HG02798 (cell line): ENCODE data around the gene PER1.
A peak's percentile ranks its signal among the peaks of the same experiment; 100 is the strongest.
"Not testable (repeated sequence)": the region's sequence is repeated elsewhere in the genome, so short reads cannot be mapped to it uniquely, and the experiment has no call there.

Experiments
- ATAC-seq: cut with Tn5 transposase; IDR thresholded peaks from one replicate; pipeline ENCODE4 v1.9.1; 2021; ENCODE audit warnings: mild to moderate bottlenecking; ENCODE audit not compliant: unreplicated experiment, poor library complexity

Gene PER1

DNA sequence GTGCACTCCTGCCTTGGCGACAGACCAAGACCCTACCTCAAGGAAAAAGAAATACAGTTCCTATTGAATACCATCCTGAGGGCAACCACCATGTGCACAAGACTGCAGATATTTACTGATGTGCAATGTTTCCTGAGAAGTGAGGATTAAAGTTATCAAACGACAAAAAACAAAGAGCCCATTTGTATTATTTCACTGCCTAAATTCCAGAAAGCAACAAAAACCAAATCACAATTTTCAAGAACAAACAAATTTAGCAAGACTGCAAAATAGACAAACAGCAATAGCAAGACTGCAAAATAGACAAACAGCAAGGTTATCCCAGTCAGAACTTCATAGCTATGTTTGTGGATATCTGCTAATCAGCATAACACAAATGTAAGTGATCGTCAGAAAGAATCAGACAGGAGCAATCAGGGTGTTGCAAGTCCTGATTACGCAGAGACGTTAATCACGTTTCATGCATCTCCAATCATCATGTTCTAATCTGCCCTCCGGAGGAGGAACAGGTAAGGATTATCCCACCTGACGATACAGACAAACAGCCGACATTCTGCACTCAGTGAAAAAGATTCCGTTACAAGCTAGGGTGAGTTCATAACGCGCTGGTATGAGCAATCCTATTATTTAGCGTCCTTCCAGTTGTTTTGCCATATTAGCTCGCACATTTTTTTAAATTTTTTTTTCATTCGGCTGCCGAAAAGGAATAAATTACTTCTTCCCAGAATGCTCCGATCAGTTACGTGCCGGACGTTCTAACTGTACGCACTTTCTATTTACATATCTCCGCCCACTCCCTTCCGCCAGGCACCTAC is 21.1 kb upstream of the PER1 start:
- peak; percentile 78 for ATAC-seq

DNA sequence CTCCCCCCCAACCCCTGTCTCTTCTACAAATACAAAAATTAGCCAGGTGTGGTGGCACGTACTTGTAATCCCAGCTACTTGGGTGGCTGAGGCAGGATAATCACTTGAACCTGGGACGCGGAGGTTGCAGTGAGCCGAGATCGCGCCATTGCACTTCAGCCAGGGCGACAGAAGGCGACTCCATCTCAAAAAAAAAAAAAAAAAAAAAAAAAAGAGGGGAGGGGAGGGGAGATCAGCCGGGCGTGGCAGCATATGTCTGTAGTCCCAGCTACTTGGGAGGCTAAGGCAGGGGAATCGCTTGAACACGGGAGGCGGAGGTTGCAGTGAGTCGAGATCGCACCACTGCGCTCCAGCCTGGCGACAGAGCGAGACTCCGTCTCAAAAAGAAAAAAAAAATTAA is 18.0 kb upstream of the PER1 start:
- not testable (repeated sequence) for ATAC-seq

DNA sequence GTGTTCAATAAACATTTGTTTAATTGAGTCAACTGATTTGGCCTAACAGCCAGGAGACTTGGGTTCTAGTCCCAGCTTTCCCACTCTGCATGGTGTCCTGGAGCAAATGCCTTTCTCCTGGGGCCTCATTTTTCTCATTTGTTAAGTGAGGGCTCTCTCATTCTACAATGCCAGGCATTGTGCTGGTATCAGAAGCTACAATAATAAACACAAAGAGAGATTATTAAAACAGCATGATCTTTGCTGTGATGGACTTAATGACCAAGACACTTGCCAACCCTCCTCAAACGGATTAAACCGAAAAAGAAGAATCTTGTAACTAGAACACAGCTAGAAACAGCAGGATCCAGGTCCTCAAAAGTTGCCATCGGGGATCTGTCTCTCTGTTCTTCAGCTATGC is 15.3 kb upstream of the PER1 start:
- ATAC-seq = no peak

DNA sequence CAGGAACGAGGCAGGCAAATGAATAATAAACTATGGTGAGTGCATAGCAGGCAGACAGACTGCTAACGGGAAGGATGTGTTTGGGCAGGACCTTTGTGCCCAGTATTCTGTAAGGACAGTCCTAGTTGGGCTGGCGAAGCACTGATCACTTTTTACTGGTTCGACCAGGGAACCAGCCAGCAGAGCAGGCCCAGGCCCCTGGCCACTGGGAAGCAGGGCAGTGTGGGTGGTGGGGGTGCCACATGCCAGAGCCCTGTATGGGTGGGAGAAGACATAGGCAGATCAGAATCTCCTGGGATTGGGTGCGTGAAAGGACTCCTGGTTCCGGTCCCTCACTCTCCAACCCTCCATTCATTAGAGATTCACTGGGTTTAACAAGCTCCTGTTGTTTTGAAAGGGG is 14.5 kb upstream of the PER1 start:
- no peak for ATAC-seq

DNA sequence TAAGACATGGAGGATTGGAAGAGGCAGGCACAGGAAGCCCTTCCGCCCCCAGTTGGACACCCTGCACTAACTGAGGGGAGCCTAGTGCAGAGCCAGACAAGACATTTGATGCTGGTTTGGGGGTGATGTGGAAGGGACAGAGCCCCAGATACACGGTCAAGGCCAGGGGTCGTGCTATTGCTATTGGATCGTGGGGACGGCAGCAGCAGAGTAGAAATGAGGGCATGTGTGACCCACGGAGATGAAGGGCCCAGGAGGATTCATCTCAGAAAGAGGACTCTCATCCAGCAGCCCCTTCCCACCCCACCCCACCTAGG is 12.6 kb upstream of the PER1 start:
- ATAC-seq = no peak

DNA sequence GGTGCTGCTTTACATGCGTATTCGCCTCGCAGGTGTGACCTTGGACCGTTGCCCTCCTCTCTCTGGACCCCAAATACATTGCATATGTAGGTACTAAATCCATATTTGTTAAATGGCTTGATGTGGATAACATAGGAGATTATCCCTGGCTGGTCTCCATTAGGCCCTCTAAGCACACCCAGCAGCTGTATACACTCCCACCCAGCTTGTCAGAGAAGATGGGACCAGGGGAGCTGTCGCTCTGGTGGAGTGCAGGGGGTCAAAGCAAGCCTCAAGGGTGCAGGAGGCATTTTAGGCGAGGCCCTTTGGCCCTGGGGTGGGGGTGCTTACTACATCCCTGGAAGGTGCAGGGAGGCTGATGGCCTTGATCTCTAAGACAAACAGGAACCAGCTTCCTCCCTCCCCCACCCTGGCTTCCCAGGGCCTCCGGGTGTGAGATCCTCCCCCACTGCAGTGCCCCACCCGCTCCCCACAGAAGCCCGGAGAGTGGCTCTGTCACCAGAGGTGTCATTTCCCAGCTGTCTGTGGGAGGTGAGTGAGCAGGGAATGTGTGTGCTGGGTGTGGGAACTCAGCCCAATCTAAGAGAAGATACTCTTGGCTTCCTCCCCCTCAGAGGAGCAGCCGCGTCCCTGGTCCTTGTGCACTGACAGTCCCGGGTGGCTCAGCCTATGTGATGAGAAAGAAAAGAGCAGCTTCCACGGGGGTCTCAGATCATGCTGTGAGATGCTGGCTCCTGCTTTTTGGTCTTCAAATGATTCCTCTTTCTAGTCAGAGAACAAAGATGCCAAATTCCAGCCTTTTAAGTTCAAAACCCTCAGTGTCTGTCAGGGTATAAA is 12.0 kb upstream of the PER1 start:
- ATAC-seq = no peak

DNA sequence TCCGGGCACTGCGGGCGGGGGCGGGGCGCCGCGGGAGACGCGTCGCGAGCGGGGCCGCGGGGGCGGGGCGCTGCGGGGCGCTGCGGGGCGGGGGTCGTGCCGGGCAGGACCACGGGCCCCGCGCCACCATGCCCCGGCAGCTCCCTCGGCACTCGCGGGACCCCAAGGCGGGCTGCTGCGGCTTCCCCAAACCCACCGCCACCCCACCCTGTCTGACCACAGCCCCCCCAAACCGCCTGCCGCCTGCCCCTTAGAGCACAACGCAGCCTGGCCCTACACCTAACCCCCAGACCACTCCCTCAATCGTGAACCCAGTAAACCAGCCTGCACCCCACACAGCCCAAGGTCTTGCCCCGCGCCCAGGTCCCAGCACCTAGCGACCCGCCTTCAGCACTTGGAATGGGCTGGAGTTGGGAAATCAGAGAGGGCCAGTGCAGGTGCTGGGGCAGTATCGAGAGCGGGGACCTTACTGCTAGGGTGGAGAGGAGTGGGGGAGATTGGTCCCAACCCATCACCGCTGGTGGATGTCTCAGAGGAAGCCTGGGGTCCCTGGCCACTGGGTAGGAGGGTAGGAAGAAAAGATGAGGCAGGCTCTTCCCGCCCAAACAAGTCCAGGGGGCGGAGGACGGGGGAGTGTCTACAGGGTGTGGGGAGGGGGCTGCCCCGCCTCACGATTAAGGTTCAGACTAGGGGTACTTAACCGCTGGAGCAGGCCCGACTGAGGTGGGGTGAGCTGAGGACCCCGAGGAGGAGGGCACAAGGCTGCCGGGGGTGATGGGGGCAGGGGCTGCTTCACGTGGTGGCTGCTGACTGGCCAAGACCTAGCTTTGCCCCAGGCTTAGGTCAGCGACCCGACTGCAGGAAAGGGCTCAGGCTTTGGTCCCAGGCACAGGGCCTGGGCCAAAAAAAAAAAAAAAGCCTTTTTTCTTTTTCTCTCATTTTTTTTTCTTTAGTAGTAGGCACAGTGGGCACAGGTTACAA is 11.1 kb upstream of the PER1 start:
- ATAC-seq = peak; percentile 8

DNA sequence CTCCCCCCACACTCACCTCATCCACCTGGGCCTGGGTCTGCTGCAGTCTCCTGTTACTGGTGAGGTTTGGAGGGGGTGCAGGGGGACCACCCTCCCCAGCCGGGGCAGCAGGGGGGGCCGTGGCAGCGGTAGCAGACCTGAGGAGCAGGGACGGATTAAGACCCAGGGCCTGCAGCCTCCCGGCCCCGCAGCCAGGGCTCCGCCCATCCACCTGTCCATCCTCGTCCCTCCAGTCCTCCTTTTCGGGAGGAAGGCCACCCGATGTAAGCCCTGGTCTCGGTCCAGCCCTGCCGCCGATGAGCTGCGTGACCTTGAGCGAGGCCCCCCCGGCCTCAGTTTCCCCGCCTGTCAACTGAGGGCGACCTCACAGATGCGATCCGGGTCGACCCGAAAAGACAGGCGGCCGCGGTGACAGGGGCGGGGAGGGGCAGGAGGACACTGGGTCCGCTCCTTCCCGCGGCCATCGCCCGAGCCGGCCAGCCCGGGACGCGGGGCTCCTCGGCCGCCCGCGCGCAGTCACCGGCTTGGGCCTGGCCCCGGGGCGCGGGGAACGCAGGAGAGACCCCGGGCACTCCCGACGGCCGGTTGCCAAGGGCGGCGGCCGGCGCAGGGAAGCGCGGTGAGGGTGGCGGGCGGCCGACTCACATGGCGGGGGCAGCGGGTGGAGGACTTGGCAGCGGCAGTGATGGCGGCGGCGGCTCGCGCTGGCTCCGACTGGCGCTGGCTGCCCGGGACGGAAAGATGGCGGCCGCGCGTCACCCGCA is 10.2 kb upstream of the PER1 start, which contains the start of gene VAMP2:
TSS of gene VAMP2 (minus strand) at position 716 of the 764 bp plus-strand sequence. CDS start at position 647, 69 bp downstream.
- ATAC-seq = peak; percentile 58

DNA sequence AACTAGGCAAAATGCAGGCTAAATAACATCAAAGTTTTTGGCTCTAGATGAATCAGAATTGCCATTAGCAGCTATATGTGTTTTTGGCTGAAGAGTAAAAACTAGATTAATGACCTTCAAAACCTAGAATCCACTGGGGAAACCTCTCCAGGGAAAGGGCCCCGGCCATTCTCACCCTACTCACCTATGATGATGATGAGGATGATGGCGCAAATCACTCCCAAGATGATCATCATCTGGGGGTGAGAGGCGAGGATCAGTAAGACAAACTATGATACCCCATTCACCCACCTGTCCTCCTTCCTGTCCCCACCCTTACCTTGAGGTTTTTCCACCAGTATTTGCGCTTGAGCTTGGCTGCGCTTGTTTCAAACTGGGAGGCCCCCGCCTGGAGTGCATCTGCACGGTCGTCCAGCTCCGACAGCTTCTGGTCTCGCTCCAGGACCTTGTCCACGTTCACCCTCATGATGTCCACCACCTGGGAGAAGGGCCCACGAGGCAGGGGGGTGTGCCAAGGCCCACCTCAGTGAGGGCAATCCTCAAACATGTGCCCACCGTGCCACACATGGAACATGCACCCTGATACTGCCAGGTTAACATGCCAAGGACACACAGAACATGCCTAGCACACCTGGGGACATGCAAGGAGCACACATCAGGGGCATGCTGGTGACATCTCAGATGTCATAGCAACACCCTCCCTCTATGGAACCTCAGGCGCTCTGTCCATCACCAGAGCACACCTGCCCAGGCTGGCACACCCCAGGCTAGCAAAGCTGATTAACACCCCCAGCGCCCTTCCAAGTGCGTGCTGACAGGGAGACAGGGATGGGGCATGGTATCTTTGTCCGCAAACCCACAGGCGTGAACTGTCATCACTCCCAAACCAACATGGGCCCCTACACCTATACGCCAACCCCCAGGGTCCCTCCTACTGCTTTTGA is 9.4 kb upstream of the PER1 start:
- ATAC-seq = no peak

DNA sequence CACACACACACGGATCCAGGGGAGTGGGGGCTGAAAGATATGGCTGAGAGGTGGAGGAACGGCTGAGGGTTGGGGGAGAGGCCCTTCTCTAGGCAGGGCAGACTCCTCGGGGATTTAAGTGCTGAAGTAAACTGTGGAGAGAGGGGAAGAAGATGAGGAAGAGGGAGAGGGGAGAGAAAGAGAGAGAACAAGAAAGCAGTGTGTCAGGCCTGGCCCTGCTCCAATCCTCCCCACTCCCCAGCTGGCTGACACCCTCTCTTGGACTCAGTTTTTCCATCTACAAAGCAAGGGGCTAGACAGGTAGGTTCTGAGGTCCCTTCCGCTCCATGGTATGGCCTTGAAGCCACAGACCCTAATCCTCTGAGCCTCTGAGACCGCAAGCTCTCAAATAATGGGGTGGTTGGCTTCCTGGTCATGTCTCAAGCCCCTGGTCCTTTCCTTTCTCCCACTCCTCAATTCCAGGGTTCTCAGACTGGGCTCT is 8.6 kb upstream of the PER1 start:
- no peak for ATAC-seq

DNA sequence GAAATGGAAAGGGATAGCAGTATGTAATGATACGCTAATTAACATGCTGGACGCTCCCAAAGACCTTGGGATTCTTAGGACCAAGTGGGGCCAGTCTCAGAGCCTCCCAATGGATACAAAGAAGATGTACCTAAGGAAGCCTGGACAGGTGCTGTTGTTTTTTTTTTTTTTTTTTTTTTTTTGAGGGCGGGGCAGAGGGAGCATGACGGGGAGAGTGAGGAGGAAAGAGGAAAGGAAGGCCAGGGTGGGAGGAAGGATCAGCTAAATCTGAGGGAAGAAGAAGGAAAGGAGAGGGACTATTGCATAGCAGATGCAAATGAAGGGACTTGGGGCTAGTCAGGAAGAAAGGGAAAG is 8.0 kb upstream of the PER1 start:
- no peak for ATAC-seq

DNA sequence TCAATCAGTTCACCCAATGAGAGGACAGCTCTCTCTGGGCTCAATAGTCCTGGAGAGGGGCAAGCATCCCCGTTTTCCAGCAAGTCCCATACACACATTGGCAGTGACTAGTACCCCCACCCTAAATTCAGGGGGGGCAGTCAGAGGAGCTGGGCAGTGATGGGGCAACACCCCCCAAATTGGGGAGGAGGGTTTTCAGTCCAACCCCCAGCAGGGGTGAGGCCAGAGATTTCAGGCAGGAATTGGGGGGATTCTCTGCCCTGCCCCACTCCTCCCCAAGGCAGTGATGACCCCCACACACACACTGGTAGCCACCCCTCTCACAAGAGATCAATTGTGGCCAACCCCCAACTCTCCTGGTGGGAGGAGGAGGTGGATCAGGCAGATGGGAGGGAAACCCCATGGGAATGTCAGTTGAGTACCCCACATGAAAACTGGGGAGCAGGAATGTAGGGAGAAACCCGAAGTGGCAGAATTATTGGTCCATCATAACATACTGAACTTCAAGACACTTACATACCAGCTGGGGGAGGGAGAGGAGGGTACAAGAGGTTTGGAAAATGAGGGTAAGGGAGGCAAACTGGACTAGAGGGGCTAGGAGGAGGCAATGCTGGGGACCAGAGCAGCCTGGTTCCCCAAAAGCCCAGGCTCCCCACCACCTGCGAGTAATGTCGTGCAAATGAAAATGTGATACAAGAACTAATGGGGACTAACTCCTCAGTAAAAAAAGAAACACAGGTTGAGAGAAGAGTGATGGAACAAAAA is 7.4 kb upstream of the PER1 start:
- ATAC-seq = no peak

DNA sequence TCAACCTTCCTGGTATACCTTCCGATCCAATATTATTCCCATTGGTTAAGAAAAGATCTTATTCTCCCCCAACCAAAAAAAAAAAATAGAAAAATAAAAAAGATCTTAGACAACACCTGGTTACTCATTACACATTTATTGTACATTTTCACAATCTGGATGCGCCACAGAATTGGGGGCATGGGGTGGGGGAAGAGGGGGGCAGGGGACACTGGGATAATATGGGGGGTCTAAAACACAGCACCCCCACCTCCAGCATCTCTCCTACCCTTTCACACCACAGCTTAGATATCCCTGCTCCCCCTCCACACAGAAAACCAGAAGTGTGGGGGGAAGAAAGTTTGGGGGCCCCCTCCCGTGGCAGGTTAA is 6.8 kb upstream of the PER1 start:
- no peak for ATAC-seq

DNA sequence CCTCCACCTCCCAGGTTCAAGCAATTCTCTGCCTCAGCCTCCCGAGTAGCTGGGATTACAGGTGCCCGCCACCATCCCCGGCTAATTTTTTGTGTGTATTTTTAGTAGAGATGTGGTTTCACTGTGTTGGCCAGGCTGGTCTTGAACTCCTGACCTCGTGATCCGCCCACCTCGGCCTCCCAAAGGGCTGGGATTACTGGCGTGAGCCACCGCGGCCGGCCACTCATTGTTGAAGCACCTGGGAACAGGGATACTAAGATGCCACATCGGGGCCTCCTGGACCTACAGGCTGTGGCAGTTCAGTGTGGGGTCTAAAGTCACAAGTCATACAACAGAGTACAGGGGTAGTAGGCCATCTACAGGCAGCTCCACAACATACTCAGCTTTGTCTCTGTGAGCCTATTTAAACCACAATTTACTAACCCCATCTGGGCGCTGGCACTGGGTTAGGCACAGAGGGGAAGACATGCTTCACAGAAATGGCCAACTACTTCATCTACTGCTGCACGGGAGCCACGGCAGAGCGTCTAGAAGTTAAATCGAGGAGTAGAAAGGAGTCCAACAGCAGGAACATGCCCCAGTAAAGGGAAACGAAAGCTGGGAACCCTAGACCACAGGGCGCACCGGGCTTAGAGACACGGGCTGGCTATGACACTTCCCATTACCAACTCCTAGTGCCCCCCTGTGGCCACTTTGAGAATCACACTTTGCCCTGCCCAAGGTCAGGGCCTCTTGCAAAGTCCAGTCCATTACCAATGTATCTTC is 6.2 kb upstream of the PER1 start:
- no peak for ATAC-seq

DNA sequence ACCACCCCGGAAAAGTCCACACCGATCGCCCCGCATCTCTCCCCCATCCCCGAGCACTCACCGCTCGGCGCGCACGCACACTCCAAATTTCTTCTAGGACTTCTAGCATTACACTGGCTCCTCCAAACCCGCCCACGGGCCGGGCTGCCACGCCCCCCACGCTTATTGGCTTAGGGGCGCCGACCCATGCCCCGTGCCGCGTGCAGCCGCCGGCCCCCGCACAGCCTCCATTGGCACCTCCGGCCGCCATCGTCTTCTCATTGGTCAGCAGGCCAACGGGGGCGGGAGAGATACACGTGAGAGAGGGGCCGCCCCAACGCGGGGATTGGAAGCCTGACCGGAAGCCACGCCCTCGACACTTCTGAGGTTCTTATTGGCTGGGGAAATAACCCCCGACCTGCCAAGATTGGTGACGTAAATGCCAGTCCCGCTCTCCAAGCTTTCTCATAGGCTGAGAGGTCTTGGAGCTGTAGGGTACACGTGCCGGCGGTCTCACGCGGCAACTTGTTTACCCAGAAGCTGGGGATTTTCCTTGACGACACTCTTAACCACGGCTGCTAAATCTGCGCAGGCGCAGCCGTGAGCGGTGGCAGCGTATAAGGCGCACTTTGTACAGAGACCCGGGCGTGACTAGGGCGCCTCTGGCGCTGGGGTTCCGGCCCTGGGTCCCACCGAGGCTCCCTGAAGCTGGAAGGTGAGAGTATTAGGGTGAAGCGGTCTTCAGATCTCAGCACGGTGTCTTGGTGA is 4.2 kb upstream of the PER1 start:
- peak; percentile 86 for ATAC-seq

DNA sequence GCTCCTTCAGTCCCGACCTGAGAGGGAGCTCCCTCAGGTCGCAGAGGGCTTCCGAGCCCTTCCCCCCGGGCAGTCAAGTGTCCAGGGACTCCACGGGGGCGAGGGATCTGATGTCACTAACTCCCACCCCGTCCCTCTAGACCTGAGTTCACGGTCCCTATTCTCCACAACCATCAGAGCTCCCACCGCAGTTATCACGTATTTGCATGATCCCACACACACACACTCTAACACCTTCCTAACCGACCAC is 3.7 kb upstream of the PER1 start:
- ATAC-seq = no peak
